HepG2 (cell line): Measurements from ENCODE around the gene NUBP2. TPM values are rescaled to one million over a fixed set of nuclear protein-coding genes. Genes with fewer than 3 reads are reported as not detected.
A peak's percentile ranks its signal among the peaks of the same experiment; 100 is the strongest.

Experiments
- ARNT2 ChIP-seq: sonication (generic); formaldehyde crosslinking; IDR thresholded peaks from 2 replicates; pipeline ENCODE4 v1.8.0; 2022; ENCODE audit warnings: mild to moderate bottlenecking, low read depth, missing genetic modification reagents, moderate library complexity
- ASH2L ChIP-seq: fragments of 300-600, 200-600 bp; sonication (generic); IDR thresholded peaks from 2 replicates; pipeline ENCODE4 v1.7.0; 2017; ENCODE audit warnings: low read depth, mild to moderate bottlenecking, moderate library complexity, mixed read lengths, low read length; ENCODE audit not compliant: insufficient read length
- CTCF ChIP-seq: sonication (generic); formaldehyde crosslinking; IDR thresholded peaks from 2 replicates; pipeline ENCODE4 v1.5.0; 2020; ENCODE audit warnings: mild to moderate bottlenecking, missing genetic modification reagents, moderate library complexity
- EZH2 ChIP-seq: conservative IDR thresholded peaks from 2 replicates; pipeline ENCODE4 v1.6.1; 2012; ENCODE audit warnings: mild to moderate bottlenecking, low read depth, low read length, moderate library complexity
- GPN1 ChIP-seq: sonication (generic); formaldehyde crosslinking; IDR thresholded peaks from 2 replicates; pipeline ENCODE4 v1.5.1; 2020; ENCODE audit warnings: missing genetic modification reagents, borderline replicate concordance
- HOXA7 ChIP-seq: sonication (generic); formaldehyde crosslinking; IDR thresholded peaks from 2 replicates; pipeline ENCODE4 v1.8.1; 2022; ENCODE audit warnings: mild to moderate bottlenecking, missing genetic modification reagents, moderate library complexity
- MIER2 ChIP-seq: IDR thresholded peaks from 2 replicates; pipeline ENCODE4 v1.6.1; 2016; ENCODE audit warnings: missing biosample characterization, missing genetic modification reagents
- NFKB2 ChIP-seq: sonication (generic); formaldehyde crosslinking; IDR thresholded peaks from 2 replicates; pipeline ENCODE4 v1.4.0; 2020; ENCODE audit warnings: missing genetic modification reagents, borderline replicate concordance
- NRL ChIP-seq: sonication (generic); formaldehyde crosslinking; IDR thresholded peaks from 2 replicates; pipeline ENCODE4 v1.5.0; 2020; ENCODE audit warnings: missing genetic modification reagents, mild to moderate bottlenecking, moderate library complexity, borderline replicate concordance
- PHF20 ChIP-seq: sonication (generic); formaldehyde crosslinking; IDR thresholded peaks from 2 replicates; pipeline ENCODE4 v1.5.0; 2020; ENCODE audit warnings: mild to moderate bottlenecking, missing genetic modification reagents
- POLR2G ChIP-seq: fragments of 200-400 bp; formaldehyde crosslinking; IDR thresholded peaks from 2 replicates; pipeline ENCODE4 v1.6.1; 2018; ENCODE audit warnings: mild to moderate bottlenecking, low read depth, low read length, moderate library complexity
- SIN3A ChIP-seq: IDR thresholded peaks from 2 replicates; pipeline ENCODE4 v1.6.1; 2011; ENCODE audit warnings: low read depth, mild to moderate bottlenecking, control low read depth, low read length, borderline replicate concordance
- SMAD9 ChIP-seq: sonication (generic); formaldehyde crosslinking; IDR thresholded peaks from 2 replicates; pipeline ENCODE4 v1.5.1; 2020; ENCODE audit warnings: mild to moderate bottlenecking, missing genetic modification reagents
- TCF7 ChIP-seq: sonication (generic); IDR thresholded peaks from 2 replicates; pipeline ENCODE4 v1.6.1; 2016; ENCODE audit warnings: antibody characterized with exemption, low read depth
- WIZ ChIP-seq: sonication (generic); formaldehyde crosslinking; IDR thresholded peaks from 2 replicates; pipeline ENCODE4 v1.5.1; 2020; ENCODE audit warnings: mild to moderate bottlenecking, missing genetic modification reagents
- YEATS4 ChIP-seq: sonication (generic); formaldehyde crosslinking; IDR thresholded peaks from 2 replicates; pipeline ENCODE4 v1.4.0; 2020; ENCODE audit warnings: missing genetic modification reagents, borderline replicate concordance
- ZBTB37 ChIP-seq: sonication (generic); formaldehyde crosslinking; IDR thresholded peaks from 2 replicates; pipeline ENCODE4 v1.4.0; 2020; ENCODE audit warnings: mild to moderate bottlenecking, missing genetic modification reagents
- ZBTB8A ChIP-seq: sonication (generic); formaldehyde crosslinking; IDR thresholded peaks from 2 replicates; pipeline ENCODE4 v1.4.0; 2020; ENCODE audit warnings: mild to moderate bottlenecking, low read depth, missing genetic modification reagents, borderline replicate concordance
- ZNF30 ChIP-seq: sonication (generic); formaldehyde crosslinking; IDR thresholded peaks from 2 replicates; pipeline ENCODE4 v1.5.0; 2020; ENCODE audit warnings: mild to moderate bottlenecking, missing genetic modification reagents
- ZNF605 ChIP-seq: sonication (generic); formaldehyde crosslinking; IDR thresholded peaks from 2 replicates; pipeline ENCODE4 v1.8.0; 2022; ENCODE audit warnings: mild to moderate bottlenecking, missing genetic modification reagents
- ZNF788 ChIP-seq: sonication (generic); formaldehyde crosslinking; IDR thresholded peaks from 2 replicates; pipeline ENCODE4 v1.5.0; 2020; ENCODE audit warnings: mild to moderate bottlenecking, missing genetic modification reagents, borderline replicate concordance
- ZSCAN25 ChIP-seq: sonication (generic); formaldehyde crosslinking; IDR thresholded peaks from 2 replicates; pipeline ENCODE4 v1.8.0; 2022; ENCODE audit warnings: mild to moderate bottlenecking, missing genetic modification reagents
- polyA plus RNA-seq, 8 experiments: library from polyadenylated mRNA; depleted of rRNA in 3 of 8; stranded (reverse) in 7 of 8; unstranded in 1 of 8; fragments of >200 nt; fragmentation: Illumina TruSeq in 4 of 8; extraction: Trizol in 4 of 8; gene quantifications; 2 replicates each; pipeline versions ENCODE4 v1.2.1 to v1.2.3, GENCODE V29; 2011 to 2016; ENCODE audit warnings: low read depth in 4 of 8, missing spikeins in 1 of 8, mixed read lengths in 1 of 8; ENCODE audit not compliant: insufficient read depth in 1 of 8
- total RNA-seq, 5 experiments: library from RNA; depleted of rRNA; stranded (reverse); fragments of >200 nt; fragmentation: Illumina TruSeq; extraction: Trizol; gene quantifications; 2 replicates each; pipeline ENCODE4 v1.2.3, GENCODE V29; 2016; ENCODE audit warnings: low read depth in 1 of 5
- TF ChIP-seq, protein P1 (sequence below): IDR thresholded peaks from 2 replicates; pipeline ENCODE4 v1.6.1; 2018; ENCODE audit warnings: missing genetic modification reagents, mild to moderate bottlenecking, missing compliant biosample characterization
- TF ChIP-seq, protein P2 (sequence below): sonication (generic); formaldehyde crosslinking; IDR thresholded peaks from 2 replicates; pipeline ENCODE4 v1.4.0; 2020; ENCODE audit warnings: mild to moderate bottlenecking, low read depth, missing genetic modification reagents

The NUBP2 gene
- total and polyA plus RNA-seq, 2 of the 13 experiments (the other 11 are each of a cell fraction or from before 2014, with no cell fraction given) = 25.7 to 61.5 TPM

- TF ChIP-seq CTCF (CRISPR knock-in tag) (0 out of 2 replicates have a peak, but pooled peaks have one; percentile 3), SMAD9 (CRISPR knock-in tag) (no peak), ARNT2 (CRISPR knock-in tag) (peak; percentile 74), ZBTB8A (0 out of 2 replicates have a peak, but pooled peaks have one; percentile 43), NFKB2 (CRISPR knock-in tag) (peak; percentile 68; the same call in 1 of the 2 replicates), POLR2G (peak; percentile 93), SIN3A (peak; percentile 94; the same call in 1 of the 2 replicates), ASH2L (peak; percentile 91), ZBTB37 (CRISPR knock-in tag) (no peak), ZNF605 (CRISPR knock-in tag) (peak; percentile 90), ZNF788 (CRISPR knock-in tag) (peak; percentile 96), MIER2 (CRISPR knock-in tag) (0 out of 2 replicates have a peak, but pooled peaks have one; percentile 30), ZNF30 (0 out of 2 replicates have a peak, but pooled peaks have one; percentile 59), YEATS4 (CRISPR knock-in tag) (peak; percentile 97), WIZ (CRISPR knock-in tag) (0 out of 2 replicates have a peak, but pooled peaks have one; percentile 45), EZH2 (no peak), GPN1 (CRISPR knock-in tag) (no peak), TCF7 (no peak), NRL (CRISPR knock-in tag) (peak; percentile 96), HOXA7 (CRISPR knock-in tag) (0 out of 2 replicates have a peak, but pooled peaks have one; percentile 35), PHF20 (CRISPR knock-in tag) (peak; percentile 94), ZSCAN25 (CRISPR knock-in tag) (peak; percentile 64; the same call in 1 of the 2 replicates)
- TF ChIP-seq, protein P1, sequence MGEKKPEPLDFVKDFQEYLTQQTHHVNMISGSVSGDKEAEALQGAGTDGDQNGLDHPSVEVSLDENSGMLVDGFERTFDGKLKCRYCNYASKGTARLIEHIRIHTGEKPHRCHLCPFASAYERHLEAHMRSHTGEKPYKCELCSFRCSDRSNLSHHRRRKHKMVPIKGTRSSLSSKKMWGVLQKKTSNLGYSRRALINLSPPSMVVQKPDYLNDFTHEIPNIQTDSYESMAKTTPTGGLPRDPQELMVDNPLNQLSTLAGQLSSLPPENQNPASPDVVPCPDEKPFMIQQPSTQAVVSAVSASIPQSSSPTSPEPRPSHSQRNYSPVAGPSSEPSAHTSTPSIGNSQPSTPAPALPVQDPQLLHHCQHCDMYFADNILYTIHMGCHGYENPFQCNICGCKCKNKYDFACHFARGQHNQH (CRISPR knock-in tag) = peak; percentile 86
- TF ChIP-seq, protein P2, sequence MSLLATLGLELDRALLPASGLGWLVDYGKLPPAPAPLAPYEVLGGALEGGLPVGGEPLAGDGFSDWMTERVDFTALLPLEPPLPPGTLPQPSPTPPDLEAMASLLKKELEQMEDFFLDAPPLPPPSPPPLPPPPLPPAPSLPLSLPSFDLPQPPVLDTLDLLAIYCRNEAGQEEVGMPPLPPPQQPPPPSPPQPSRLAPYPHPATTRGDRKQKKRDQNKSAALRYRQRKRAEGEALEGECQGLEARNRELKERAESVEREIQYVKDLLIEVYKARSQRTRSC = peak; percentile 64; the same call in 1 of the 2 replicates
These were observed 44.2 kb downstream of the NUBP2 start, which contains the start of the genes FAHD1 and HAGH (continued) for GRCh38 chr16:1826691-1827573.
